KMS-11 (cell line): Measurements from ENCODE around the gene THAP11.

ENCODE experiments used
- H2AFZ ChIP-seq: fragments of 200-600 bp; sonication (generic); 2 replicates; pipeline ENCODE4 v1.6.1; 2016; ENCODE audit warnings: antibody characterized with exemption, mixed run types, low read depth
- H3K27ac ChIP-seq: fragments of 200-600 bp; sonication (generic); 2 replicates; pipeline ENCODE4 v1.6.1; 2016; ENCODE audit warnings: mild to moderate bottlenecking, mixed run types
- H3K27me3 ChIP-seq: fragments of 200-600 bp; sonication (generic); 2 replicates; pipeline ENCODE4 v1.6.1; 2017; ENCODE audit warnings: mild to moderate bottlenecking, low read depth, mixed run types, moderate library complexity; ENCODE audit not compliant: insufficient read depth
- H3K36me3 ChIP-seq: fragments of 200-600 bp; sonication (generic); 2 replicates; pipeline ENCODE4 v1.6.1; 2017; ENCODE audit warnings: mild to moderate bottlenecking, mixed run types; ENCODE audit not compliant: insufficient read depth
- H3K4me1 ChIP-seq: fragments of 200-600 bp; sonication (generic); 2 replicates; pipeline ENCODE4 v1.6.1; 2016; ENCODE audit warnings: mild to moderate bottlenecking, low read depth, mixed run types; ENCODE audit not compliant: poor library complexity, severe bottlenecking
- H3K4me2 ChIP-seq: fragments of 200-600 bp; sonication (generic); 2 replicates; pipeline ENCODE4 v1.7.0; 2016; ENCODE audit warnings: mild to moderate bottlenecking, mixed run types
- H3K4me3 ChIP-seq: fragments of 200-600 bp; sonication (generic); IDR thresholded peaks from 2 replicates; pipeline ENCODE4 v1.6.1; 2017; ENCODE audit warnings: low read depth, low read length, mixed read lengths; ENCODE audit not compliant: insufficient read depth
- H3K79me2 ChIP-seq: fragments of 200-600 bp; sonication (generic); 2 replicates; pipeline ENCODE4 v1.6.1; 2016; ENCODE audit warnings: low read depth, mixed run types; ENCODE audit not compliant: insufficient read depth
- H3K9ac ChIP-seq: fragments of 200-600 bp; sonication (generic); 2 replicates; pipeline ENCODE4 v1.6.1; 2016; ENCODE audit warnings: mild to moderate bottlenecking, mixed run types
- H4K20me1 ChIP-seq: fragments of 200-600 bp; sonication (generic); 2 replicates; pipeline ENCODE4 v1.6.1; 2016; ENCODE audit warnings: mild to moderate bottlenecking, mixed run types; ENCODE audit not compliant: insufficient read depth
- TF ChIP-seq, protein P1 (sequence below): fragments of 200-600 bp; sonication (generic); conservative IDR thresholded peaks from 2 replicates; pipeline ENCODE4 v1.6.1; 2017; ENCODE audit warnings: low read depth, mild to moderate bottlenecking, antibody characterized with exemption, low read length, moderate library complexity, mixed read lengths

Gene THAP11

DNA sequence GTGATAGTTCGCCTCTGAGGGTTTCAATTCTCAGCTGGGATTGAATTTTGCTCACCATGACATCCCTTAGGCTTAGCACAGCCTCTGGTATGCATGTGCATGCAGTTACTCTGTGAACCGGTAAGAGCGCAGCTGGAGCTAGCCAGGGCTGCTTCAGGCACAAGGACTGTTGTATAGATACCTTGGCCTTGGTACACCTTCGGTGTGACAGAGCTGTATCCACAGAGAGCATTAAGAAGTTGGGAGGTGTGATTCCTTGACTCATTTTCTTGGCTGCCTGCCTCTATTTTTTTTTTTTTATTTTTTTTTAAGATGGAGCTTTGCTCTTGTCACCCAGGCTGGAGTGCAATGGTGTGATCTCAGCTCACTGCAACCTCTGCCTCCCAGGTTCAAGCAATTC lies 2.4 kb downstream of the THAP11 start:
- Histone ChIP-seq H3K79me2 (peaks cover 56% of the 10 kb centered on the region), H2AFZ (no peak overlapping the region), H3K27me3 (no peaks in the 10 kb centered on the region), H3K9ac (no peak overlapping the region), H3K27ac (no peak overlapping the region; the same call in 1 of the 2 replicates), H3K4me2 (peak overlapping the region; percentile 88), H3K36me3 (no peaks in the 10 kb centered on the region), H3K4me1 (peaks cover 37% of the 10 kb centered on the region), H4K20me1 (no peaks in the 10 kb centered on the region), H3K4me3 (no peak overlapping the region)
- TF ChIP-seq, protein P1, sequence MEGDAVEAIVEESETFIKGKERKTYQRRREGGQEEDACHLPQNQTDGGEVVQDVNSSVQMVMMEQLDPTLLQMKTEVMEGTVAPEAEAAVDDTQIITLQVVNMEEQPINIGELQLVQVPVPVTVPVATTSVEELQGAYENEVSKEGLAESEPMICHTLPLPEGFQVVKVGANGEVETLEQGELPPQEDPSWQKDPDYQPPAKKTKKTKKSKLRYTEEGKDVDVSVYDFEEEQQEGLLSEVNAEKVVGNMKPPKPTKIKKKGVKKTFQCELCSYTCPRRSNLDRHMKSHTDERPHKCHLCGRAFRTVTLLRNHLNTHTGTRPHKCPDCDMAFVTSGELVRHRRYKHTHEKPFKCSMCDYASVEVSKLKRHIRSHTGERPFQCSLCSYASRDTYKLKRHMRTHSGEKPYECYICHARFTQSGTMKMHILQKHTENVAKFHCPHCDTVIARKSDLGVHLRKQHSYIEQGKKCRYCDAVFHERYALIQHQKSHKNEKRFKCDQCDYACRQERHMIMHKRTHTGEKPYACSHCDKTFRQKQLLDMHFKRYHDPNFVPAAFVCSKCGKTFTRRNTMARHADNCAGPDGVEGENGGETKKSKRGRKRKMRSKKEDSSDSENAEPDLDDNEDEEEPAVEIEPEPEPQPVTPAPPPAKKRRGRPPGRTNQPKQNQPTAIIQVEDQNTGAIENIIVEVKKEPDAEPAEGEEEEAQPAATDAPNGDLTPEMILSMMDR: no peak

DNA sequence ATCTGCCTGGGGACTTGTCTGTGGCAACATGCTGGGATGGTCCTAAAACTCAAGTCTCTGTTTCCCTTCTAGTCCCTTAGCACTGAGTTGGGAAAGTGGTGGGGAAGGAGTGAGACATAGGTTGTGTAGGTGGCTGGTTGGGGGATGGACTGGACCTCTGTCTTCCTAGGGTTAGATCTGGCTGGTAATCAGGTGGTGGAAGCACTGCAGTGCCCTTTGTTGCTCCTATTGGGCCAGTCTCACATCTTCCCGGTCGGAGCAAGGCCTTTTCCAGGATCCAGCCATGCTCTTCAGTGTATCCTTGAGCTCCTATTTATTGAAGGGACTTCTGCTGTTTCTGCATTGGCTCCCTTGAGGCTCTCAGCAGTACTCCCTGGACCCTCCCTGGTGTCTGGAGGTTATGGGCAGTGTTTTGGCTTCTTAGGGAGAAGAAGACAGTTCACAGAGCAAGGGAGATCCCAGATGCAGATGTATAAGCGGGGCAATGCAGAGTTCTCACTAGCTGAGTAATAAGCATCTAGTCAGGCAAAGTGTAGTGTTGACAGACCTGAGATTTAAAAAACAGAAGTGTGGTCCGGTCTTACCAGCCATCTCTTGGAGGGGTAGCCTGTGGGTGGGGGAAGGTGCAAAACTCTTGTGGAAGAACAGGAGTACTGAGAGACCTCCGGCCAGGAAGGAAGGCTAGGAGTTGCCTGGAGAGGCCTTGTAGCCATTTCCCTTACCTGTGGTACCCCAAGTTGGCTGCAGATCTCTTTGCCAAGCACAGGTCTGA lies 3.4 kb downstream of the THAP11 start:
- no peaks in the 10 kb centered on the region for H3K36me3 ChIP-seq
- no peaks in the 10 kb centered on the region for H3K27me3 ChIP-seq
- H3K9ac ChIP-seq: peak overlapping the region; percentile 77; the same call in 1 of the 2 replicates
- H4K20me1 ChIP-seq: no peaks in the 10 kb centered on the region
- peak overlapping the region; percentile 51; the same call in 1 of the 2 replicates for H2AFZ ChIP-seq
- TF ChIP-seq, protein P1: no peak
- peak overlapping the region; percentile 58 for H3K27ac ChIP-seq
- peaks cover 65% of the 10 kb centered on the region for H3K79me2 ChIP-seq
- peaks cover 37% of the 10 kb centered on the region for H3K4me1 ChIP-seq
- H3K4me3 ChIP-seq: no peak overlapping the region
- peak overlapping the region; percentile 88 for H3K4me2 ChIP-seq

DNA sequence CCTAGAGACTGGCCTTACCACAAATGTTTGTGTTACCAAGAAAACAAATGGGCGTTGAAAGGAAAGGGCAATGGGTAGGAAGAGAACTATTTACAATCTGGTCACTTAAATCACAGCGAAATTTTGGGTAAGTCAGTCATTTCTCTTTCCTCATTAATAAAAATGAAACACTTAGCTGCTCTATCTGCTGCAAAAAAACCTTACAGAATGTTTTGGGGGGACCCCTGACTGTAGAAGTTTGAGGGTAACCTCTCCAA lies 3.9 kb downstream of the THAP11 start:
- Histone ChIP-seq H3K9ac (peak overlapping the region; percentile 77; the same call in 1 of the 2 replicates), H3K4me2 (peak overlapping the region; percentile 88), H3K27ac (peak overlapping the region; percentile 58), H3K36me3 (no peaks in the 10 kb centered on the region), H2AFZ (peak overlapping the region; percentile 51), H3K79me2 (peaks cover 70% of the 10 kb centered on the region), H3K4me3 (no peak overlapping the region), H3K27me3 (no peaks in the 10 kb centered on the region), H3K4me1 (peaks cover 37% of the 10 kb centered on the region), H4K20me1 (no peaks in the 10 kb centered on the region)
- TF ChIP-seq, protein P1: no peak

DNA sequence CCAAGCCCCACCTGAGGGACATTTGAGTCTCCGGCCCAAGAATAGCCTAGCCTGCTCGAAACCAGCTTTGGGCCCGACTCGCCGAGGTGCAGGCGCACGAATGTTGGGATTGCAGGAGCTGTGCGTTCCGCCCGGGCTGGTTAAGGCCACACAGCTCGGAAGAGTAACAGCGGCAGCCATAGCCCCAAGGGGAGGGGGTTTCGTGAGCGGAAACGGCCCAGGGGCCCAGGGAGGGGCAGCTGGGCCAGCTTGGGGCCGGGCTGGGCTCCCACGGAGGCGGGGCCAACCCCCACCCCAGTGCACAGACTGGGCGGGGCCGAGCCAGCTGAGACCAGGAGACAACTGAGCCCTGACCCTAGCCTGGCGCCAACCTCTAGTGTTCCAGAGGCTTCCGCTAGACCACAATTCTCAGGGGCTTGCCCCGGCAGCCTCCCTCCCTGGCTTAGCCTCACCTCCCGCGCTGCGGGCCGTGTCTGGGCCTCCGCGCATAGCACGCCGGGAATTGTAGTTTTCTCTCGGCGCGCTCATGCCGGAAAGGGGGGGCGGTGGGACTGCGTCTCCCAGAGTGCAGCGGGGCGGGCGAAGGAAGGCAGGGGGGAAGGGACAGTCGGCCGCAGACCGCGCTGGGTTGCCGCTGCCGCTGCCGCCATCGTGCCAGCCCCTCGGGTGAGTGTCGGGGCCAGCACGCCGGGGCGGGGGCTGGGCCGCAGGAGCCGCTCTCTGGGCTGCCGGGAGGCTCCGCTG lies 4.4 kb downstream of the THAP11 start, which contains the start of gene NUTF2:
NUTF2 (plus strand) TSS at position 614 of the 744 bp plus-strand sequence. CDS start 18,198 bp downstream, outside the sequence.
- Histone ChIP-seq H3K9ac (peak within 1 kb of the TSS; percentile 77), H3K4me2 (peak within 1 kb of the TSS; percentile 88), H3K27ac (peak within 1 kb of the TSS; percentile 58), H3K79me2 (peaks cover 75% of the 10 kb centered on the region), H3K4me3 (no peak within 1 kb of the TSS), H3K27me3 (no peaks in the 10 kb centered on the region), H2AFZ (peak within 1 kb of the TSS; percentile 55), H3K4me1 (peaks cover 33% of the 10 kb centered on the region), H4K20me1 (no peaks in the 10 kb centered on the region), H3K36me3 (no peaks in the 10 kb centered on the region)
- TF ChIP-seq, protein P1: no peak
